Non-pigmented ciliary epithelial cell (primary cell): ENCODE results near the gene SHC4.
"Not testable (repeated sequence)": the region's sequence is repeated elsewhere in the genome, so short reads cannot be mapped to it uniquely, and the experiment has no call there.

Experiments
- DNase-seq: peaks from one replicate; pipeline ENCODE4 v3.0.0-alpha.2; 2010; ENCODE audit warnings: low read depth

Gene SHC4

GRCh38 chr15:48963524-48964113, at the start of gene SHC4:
TSS of gene SHC4 (minus strand) at chr15:48963919. CDS start at chr15:48963015, 904 bp downstream.
- peak; percentile 56 for DNase-seq

GRCh38 chr15:48999314-48999713, 35.6 kb upstream of the SHC4 start:
- no peak for DNase-seq

- DNase-seq: peak; percentile 24
Measured at GRCh38 chr15:48996276-48996675, 32.6 kb upstream of the SHC4 start.

GRCh38 chr15:48993380-48993779, 29.7 kb upstream of the SHC4 start:
- DNase-seq: no peak

- DNase-seq: no peak
Measured at GRCh38 chr15:48992545-48992944, 28.8 kb upstream of the SHC4 start.

GRCh38 chr15:48992096-48992495, 28.4 kb upstream of the SHC4 start:
- no peak for DNase-seq

- no peak for DNase-seq
Measured at GRCh38 chr15:48989170-48989569, 25.5 kb upstream of the SHC4 start.

GRCh38 chr15:48987142-48987541, 23.4 kb upstream of the SHC4 start:
- no peak for DNase-seq

- DNase-seq: no peak
Measured at GRCh38 chr15:48986240-48986639, 22.5 kb upstream of the SHC4 start.

GRCh38 chr15:48985516-48985915, 21.8 kb upstream of the SHC4 start:
- no peak for DNase-seq

- DNase-seq: no peak
Measured at GRCh38 chr15:48984811-48985352, 21.2 kb upstream of the SHC4 start.

GRCh38 chr15:48984021-48984710, 20.4 kb upstream of the SHC4 start:
- no peak for DNase-seq

- DNase-seq: no peak
Measured at GRCh38 chr15:48983300-48983699, 19.6 kb upstream of the SHC4 start.

GRCh38 chr15:48981941-48982340, 18.2 kb upstream of the SHC4 start:
- DNase-seq: no peak

- DNase-seq: no peak
Measured at GRCh38 chr15:48978638-48979037, 14.9 kb upstream of the SHC4 start.

- no peak for DNase-seq
Measured at GRCh38 chr15:48976444-48977088, 12.8 kb upstream of the SHC4 start.

- no peak for DNase-seq
Measured at GRCh38 chr15:48975472-48976419, 12.0 kb upstream of the SHC4 start.

- DNase-seq: no peak
Measured at GRCh38 chr15:48974882-48975281, 11.2 kb upstream of the SHC4 start.

- no peak for DNase-seq
Measured at GRCh38 chr15:48972750-48973503, 9.2 kb upstream of the SHC4 start.

GRCh38 chr15:48970926-48971325, 7.2 kb upstream of the SHC4 start:
- DNase-seq: not testable (repeated sequence)

GRCh38 chr15:48968066-48968465, 4.3 kb upstream of the SHC4 start:
- no peak for DNase-seq
